GM10248 (cell line): ENCODE data around the gene VSTM2L.

ENCODE experiments used
- CTCF ChIA-PET: fragments of 300-600 bp; sonication (Branson Sonifier 250); formaldehyde crosslinking; extraction: SDS; loops from one replicate; lab custom pipeline; 2021; ENCODE audit warnings: antibody characterized with exemption; lab: Yijun Ruan, JAX
- POLR2A ChIA-PET: fragments of 350-650 bp; sonication (Branson Sonifier 250); formaldehyde crosslinking; extraction: SDS; loops from one replicate; lab custom pipeline; 2020; ENCODE audit warnings: antibody characterized with exemption; lab: Yijun Ruan, JAX
- DNase-seq: peaks from one replicate; pipeline ENCODE4 v3.0.0; 2012; ENCODE audit errors: extremely low spot score
- TF ChIP-seq, protein P1 (sequence below): IDR thresholded peaks from 2 replicates; pipeline ENCODE4 v1.5.1; 2012; ENCODE audit warnings: mild to moderate bottlenecking, low read depth; ENCODE audit errors: extremely low read depth, missing control alignments, control extremely low read depth

Gene VSTM2L

DNA sequence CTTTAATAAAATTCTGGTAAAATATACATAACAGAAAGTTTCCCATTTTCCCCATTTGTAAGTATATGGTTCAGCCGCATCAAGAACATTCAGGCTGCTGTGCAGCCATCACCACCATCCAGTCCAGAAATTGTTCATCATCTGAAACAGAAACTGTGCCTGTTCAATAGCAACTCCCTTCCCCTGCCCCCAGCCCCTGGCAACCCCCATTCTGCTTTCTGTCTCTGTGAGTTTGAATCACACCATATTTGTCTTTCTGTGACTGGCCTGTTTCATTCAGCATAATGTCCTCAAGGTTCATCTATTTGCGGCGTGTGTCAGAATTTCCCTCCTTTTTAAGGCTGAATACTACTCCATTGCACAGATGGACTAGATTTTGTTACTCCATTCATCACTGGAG is 19.1 kb downstream of the VSTM2L start:
- CTCF ChIA-PET = no interaction called here
- TF ChIP-seq, protein P1, sequence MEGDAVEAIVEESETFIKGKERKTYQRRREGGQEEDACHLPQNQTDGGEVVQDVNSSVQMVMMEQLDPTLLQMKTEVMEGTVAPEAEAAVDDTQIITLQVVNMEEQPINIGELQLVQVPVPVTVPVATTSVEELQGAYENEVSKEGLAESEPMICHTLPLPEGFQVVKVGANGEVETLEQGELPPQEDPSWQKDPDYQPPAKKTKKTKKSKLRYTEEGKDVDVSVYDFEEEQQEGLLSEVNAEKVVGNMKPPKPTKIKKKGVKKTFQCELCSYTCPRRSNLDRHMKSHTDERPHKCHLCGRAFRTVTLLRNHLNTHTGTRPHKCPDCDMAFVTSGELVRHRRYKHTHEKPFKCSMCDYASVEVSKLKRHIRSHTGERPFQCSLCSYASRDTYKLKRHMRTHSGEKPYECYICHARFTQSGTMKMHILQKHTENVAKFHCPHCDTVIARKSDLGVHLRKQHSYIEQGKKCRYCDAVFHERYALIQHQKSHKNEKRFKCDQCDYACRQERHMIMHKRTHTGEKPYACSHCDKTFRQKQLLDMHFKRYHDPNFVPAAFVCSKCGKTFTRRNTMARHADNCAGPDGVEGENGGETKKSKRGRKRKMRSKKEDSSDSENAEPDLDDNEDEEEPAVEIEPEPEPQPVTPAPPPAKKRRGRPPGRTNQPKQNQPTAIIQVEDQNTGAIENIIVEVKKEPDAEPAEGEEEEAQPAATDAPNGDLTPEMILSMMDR = no peak
- DNase-seq = peak; percentile 60
- POLR2A ChIA-PET = no interaction called here

DNA sequence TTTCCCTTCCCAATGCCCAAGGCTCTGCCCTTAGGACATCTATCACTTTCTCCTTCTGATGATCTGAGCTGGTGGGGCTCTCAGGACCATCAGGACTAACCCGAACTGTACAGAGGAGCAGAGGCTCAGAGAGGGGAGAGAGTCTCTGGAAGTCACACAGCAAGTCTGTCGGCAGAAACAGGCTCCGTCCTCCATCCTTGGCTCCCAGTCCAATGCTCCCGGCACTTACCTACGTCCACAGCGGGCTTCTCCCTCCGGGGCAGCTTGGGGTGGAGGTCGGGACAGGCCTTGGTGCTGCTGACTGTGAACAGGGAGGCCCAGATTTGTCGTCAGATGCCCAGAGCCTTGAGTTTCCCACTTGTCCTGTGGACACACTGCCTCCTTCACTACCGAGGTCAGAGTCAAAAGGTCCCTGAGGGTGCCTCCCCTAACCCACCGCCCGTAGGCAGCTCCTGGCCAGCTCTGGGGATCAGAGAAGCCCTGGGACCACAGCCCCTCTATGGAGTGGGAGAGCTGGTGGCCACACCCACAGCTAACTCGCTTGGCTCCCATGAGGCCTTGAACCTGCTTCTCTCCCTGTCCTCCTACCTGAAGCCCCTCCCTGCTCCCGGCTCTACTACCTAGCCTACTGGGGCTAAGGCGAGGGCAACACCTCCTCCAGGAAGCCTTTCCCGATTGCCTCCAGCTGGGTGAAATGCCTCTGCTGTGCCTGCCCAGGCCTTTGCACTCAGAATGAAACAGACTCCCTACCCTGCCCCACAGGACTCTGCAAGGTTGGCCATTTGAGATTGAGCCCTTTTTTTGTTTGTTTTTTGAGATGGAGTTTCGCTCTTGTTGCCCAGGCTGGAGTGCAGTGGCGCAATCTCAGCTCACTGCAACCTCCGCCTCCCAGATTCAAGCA is 22.6 kb downstream of the VSTM2L start:
- CTCF ChIA-PET = no interaction called here
- no peak for DNase-seq
- TF ChIP-seq, protein P1 = no peak
- POLR2A ChIA-PET = no interaction called here

DNA sequence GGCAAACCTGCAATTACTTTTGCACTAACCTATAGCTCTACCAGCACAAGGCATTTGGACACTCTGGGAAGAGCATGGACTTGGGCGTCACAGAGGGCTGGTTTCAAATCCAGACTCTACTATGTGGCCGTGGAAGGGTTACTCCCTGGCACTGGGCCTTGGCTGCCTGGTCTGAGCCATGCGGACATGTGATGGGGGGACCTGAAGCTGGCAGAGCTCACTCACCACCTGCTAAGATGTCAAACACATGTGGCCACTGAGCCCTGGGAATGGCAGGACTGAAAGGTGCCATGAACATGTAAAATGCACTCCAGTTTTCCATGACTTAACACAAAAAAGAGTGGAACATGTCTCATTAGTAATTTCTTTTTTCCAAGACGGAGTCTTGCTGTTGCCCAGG is 23.7 kb downstream of the VSTM2L start:
- TF ChIP-seq, protein P1 = no peak
- no peak for DNase-seq
- ChIA-PET CTCF (no interaction called here), POLR2A (no interaction called here)

DNA sequence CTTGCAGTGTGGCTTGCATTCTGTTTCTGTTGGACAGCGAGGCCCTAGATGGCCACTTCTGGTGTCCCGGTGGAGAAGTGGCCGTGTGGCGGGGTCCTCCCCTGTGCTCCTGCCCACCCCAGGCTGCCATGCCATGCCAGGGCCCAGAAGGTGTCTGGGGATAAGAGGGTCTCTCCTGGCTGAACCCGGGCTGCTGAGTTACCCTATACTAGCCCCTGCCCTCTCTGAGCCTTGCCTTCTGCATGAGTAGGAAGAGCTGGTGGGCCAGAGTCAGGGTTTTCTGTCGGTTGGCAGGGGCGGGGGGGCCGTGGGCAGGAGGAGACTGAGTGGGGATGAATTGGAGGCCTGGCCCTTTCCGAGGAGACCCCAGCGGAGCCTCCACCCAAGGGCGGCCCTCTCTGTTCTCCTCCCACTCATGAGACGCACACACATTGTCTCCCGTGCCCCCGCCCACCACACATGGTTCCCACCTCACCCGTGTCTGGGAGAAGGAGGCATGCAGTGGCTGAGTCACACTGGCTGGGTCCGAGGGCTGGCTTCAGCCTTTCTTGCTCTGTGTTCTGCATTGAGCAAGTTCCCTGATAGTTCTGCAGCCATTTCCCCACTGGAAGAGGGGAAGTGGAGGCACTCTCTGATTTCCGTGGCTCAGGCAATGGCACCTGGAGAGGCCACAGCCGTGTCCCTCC is 24.6 kb downstream of the VSTM2L start:
- POLR2A ChIA-PET = no interaction called here
- TF ChIP-seq, protein P1 = no peak
- DNase-seq = no peak
- CTCF ChIA-PET = interaction anchor here (0.8 kb wide), 1 partner anchor 20 kb away, joined by 3 read pairs; no protein-coding TSS in a partner anchor

DNA sequence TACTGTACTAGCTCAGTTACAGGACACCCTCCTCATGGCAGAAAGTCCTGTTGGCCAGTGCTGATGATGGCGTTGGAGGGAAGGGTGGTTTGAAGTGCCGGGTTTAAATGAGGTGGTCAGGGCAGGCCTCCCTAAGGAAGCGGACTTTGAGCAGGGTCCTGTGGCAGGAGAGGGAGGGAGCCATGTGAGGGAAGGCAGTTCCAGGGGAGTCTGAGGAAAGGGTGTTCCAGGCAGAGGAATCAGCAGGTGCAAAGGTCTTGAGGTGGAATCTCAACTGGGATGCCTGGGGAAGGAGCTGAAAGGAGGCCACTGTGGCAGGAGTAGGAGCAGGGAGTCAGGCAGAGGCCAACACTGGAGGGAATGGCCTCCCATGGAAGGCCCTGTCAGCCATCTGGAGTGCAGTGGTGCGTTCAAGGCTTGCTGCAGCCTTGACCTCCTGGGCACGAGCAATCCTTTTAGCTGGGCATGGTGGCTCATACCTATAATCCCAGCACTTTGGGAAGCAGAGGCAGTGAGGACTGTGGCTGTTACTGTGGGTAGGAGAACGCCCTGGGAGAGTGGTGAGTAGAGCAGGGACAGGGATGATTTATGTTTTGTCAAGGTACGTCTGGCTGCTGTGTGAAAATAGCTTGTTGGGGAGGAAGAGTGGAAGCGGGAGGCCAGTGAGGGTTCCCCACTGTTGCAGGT is 26.2 kb downstream of the VSTM2L start:
- ChIA-PET CTCF (no interaction called here), POLR2A (no interaction called here)
- no peak for DNase-seq
- TF ChIP-seq, protein P1 = no peak

DNA sequence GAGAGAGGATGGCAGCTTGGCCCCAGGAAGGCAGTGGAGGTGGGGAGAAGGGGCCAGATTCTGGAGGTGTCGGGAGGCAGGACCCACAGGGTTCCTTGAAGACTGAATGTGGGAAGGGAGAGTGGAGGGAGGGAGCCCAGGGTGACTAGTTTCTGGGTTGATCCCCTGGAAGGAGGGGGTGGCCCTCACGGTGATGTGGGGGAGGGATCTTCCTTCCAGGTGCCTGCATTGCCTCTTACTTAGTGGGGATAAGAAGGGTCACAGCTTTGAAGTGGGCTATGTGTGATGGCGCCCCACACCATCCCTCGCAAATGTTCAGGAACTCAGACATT is 26.7 kb downstream of the VSTM2L start:
- TF ChIP-seq, protein P1 = no peak
- ChIA-PET POLR2A (no interaction called here), CTCF (no interaction called here)
- DNase-seq = no peak
